Transverse colon (tissue), 3 donors: Measurements from ENCODE around the gene LRRC3.

Experiments used
- POLR2A ChIP-seq: fragments of 450-650 bp; IDR thresholded peaks from one replicate; pipeline ENCODE4 v1.6.1; 2016; ENCODE audit warnings: antibody characterized with exemption, mild to moderate bottlenecking, moderate library complexity
- TF ChIP-seq, protein P1 (sequence below), 5 experiments: fragments of 200-600 bp in 3 of 5; fragments of 450-650 bp in 2 of 5; sonication (generic) in 3 of 5; IDR thresholded peaks; 1 replicate in 2 of 5; 2 replicates in 3 of 5; pipeline ENCODE4 v1.5.1; 2016 to 2017; ENCODE audit warnings: antibody characterized with exemption in 5 of 5, inconsistent platforms in 3 of 5, mild to moderate bottlenecking in 2 of 5, moderate library complexity in 1 of 5

- TF ChIP-seq, protein P1, sequence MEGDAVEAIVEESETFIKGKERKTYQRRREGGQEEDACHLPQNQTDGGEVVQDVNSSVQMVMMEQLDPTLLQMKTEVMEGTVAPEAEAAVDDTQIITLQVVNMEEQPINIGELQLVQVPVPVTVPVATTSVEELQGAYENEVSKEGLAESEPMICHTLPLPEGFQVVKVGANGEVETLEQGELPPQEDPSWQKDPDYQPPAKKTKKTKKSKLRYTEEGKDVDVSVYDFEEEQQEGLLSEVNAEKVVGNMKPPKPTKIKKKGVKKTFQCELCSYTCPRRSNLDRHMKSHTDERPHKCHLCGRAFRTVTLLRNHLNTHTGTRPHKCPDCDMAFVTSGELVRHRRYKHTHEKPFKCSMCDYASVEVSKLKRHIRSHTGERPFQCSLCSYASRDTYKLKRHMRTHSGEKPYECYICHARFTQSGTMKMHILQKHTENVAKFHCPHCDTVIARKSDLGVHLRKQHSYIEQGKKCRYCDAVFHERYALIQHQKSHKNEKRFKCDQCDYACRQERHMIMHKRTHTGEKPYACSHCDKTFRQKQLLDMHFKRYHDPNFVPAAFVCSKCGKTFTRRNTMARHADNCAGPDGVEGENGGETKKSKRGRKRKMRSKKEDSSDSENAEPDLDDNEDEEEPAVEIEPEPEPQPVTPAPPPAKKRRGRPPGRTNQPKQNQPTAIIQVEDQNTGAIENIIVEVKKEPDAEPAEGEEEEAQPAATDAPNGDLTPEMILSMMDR (IDR thresholded peaks at IDR 0.05) = no peak
- TF ChIP-seq POLR2A = no peak
Measured at GRCh38 chr21:44456214-44456914, 1.1 kb downstream of the LRRC3 start.
